ENCODE results near the gene NR6A1.

DNA sequence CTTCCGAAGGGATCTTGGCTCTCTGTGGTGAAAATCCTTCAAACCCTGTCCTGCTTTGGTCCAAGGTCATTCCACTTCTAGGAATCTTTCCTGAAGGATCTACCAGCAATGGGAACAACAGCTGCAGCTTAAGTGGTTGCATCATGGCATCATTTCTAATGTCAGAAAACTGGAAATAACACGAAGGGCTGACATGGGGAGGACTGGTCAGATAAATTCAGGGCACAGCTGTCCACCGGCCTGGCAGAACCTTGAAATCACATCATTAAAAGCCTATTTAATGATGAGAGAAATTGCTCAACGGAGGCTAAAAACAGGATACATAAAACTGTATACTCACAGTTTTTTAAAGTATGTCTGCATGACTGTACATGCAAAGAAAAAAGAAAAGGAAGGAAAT lies 34.1 kb upstream of the NR6A1 start:
- TF ChIP-seq, protein P1, sequence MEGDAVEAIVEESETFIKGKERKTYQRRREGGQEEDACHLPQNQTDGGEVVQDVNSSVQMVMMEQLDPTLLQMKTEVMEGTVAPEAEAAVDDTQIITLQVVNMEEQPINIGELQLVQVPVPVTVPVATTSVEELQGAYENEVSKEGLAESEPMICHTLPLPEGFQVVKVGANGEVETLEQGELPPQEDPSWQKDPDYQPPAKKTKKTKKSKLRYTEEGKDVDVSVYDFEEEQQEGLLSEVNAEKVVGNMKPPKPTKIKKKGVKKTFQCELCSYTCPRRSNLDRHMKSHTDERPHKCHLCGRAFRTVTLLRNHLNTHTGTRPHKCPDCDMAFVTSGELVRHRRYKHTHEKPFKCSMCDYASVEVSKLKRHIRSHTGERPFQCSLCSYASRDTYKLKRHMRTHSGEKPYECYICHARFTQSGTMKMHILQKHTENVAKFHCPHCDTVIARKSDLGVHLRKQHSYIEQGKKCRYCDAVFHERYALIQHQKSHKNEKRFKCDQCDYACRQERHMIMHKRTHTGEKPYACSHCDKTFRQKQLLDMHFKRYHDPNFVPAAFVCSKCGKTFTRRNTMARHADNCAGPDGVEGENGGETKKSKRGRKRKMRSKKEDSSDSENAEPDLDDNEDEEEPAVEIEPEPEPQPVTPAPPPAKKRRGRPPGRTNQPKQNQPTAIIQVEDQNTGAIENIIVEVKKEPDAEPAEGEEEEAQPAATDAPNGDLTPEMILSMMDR (IDR thresholded peaks at IDR 0.05): no peak
- no peak for TF ChIP-seq POLR2A (IDR thresholded peaks at IDR 0.05; ENCODE audit: low read length)
- TF ChIP-seq NPAS2 (CRISPR knock-in tag; IDR thresholded peaks at IDR 0.05; ENCODE audit: borderline replicate concordance): no peak
- TF ChIP-seq RFX5 (IDR thresholded peaks at IDR 0.05): no peak
- TF ChIP-seq EP300 (IDR thresholded peaks at IDR 0.05): no peak
- TF ChIP-seq, protein P2, sequence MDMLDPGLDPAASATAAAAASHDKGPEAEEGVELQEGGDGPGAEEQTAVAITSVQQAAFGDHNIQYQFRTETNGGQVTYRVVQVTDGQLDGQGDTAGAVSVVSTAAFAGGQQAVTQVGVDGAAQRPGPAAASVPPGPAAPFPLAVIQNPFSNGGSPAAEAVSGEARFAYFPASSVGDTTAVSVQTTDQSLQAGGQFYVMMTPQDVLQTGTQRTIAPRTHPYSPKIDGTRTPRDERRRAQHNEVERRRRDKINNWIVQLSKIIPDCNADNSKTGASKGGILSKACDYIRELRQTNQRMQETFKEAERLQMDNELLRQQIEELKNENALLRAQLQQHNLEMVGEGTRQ (IDR thresholded peaks at IDR 0.05): no peak
- TF ChIP-seq, protein P3, sequence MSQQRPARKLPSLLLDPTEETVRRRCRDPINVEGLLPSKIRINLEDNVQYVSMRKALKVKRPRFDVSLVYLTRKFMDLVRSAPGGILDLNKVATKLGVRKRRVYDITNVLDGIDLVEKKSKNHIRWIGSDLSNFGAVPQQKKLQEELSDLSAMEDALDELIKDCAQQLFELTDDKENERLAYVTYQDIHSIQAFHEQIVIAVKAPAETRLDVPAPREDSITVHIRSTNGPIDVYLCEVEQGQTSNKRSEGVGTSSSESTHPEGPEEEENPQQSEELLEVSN (IDR thresholded peaks at IDR 0.05; ENCODE audit: borderline replicate concordance, low read depth): no peak

All from A549 (cell line).